HepG2 (cell line): Measurements from ENCODE around the gene UTP25. TPM values are rescaled to one million over a fixed set of nuclear protein-coding genes. Genes with fewer than 3 reads are reported as not detected.

ENCODE experiments used
- ATAC-seq: fragments of 200-7000 bp; cut with Tn5 transposase; 3 replicates; pipeline ENCODE4 v1.9.1; 2020; ENCODE audit warnings: mild to moderate bottlenecking, moderate library complexity
- BruUV-seq: library from RNA; stranded (reverse); fragments of 400-500 nt; replicated peaks from 2 replicates; lab custom pipeline; 2021; lab: Mats Ljungman, UMichigan
- CTCF ChIA-PET: fragments of 300-600 bp; formaldehyde crosslinking; extraction: SDS; loops from one replicate; lab custom pipeline; 2021; ENCODE audit warnings: low total read pairs, inconsistent platforms, low intra/inter-chr PET ratio; lab: Yijun Ruan, JAX
- POLR2A ChIA-PET: fragments of 350-600 bp; sonication (Branson Sonifier 250); formaldehyde crosslinking; loops from one replicate; lab custom pipeline; 2020; ENCODE audit warnings: antibody characterized with exemption, inconsistent platforms; lab: Yijun Ruan, JAX
- DNase-seq: peaks from one replicate; pipeline ENCODE4 v3.0.0-alpha.2; 2015; ENCODE audit warnings: low spot score
- FAIRE-seq: peaks from 3 replicates; lab custom pipeline; 2011; peaks lifted over from hg19 to GRCh38; lab: Jason Lieb, UNC
- H2AFZ ChIP-seq: one replicate; pipeline ENCODE4 v1.6.1; 2011; ENCODE audit warnings: low read length, inconsistent platforms
- H3K27ac ChIP-seq: fragments of 300-600 bp; 3 replicates; pipeline ENCODE4 v1.8.0; 2011; ENCODE audit warnings: mixed run types, mild to moderate bottlenecking, mixed read lengths, low read length, inconsistent platforms; ENCODE audit not compliant: insufficient read depth; ENCODE audit errors: extremely low read length
- H3K27me3 ChIP-seq, 2 experiments: fragments of 200-600 bp in 1 of 2; 2 replicates in 1 of 2; 3 replicates in 1 of 2; pipeline versions ENCODE4 v1.6.0 to v1.8.0; 2011; ENCODE audit warnings: low read length in 2 of 2, mild to moderate bottlenecking in 2 of 2, moderate library complexity in 2 of 2, inconsistent platforms in 1 of 2; ENCODE audit not compliant: insufficient read depth in 2 of 2, control insufficient read depth in 1 of 2
- H3K36me3 ChIP-seq, 2 experiments: fragments of 200-600 bp in 1 of 2; replicated peaks in 1 of 2; 2 replicates in 1 of 2; 3 replicates in 1 of 2; pipeline versions ENCODE4 v1.5.1 to v1.8.0; 2011; ENCODE audit warnings: low read length in 2 of 2, inconsistent platforms in 1 of 2; ENCODE audit not compliant: insufficient read depth in 2 of 2, control insufficient read depth in 1 of 2
- H3K4me1 ChIP-seq: 2 replicates; pipeline ENCODE4 v1.5.1; 2012; ENCODE audit warnings: low read length, inconsistent platforms; ENCODE audit not compliant: insufficient read depth
- H3K4me2 ChIP-seq: 2 replicates; pipeline ENCODE4 v1.6.0; 2011; ENCODE audit warnings: low read depth, low read length, inconsistent platforms
- H3K4me3 ChIP-seq, 3 experiments: fragments of 200-600 bp in 1 of 3; sonication (generic), shearing (Covaris generic) in 1 of 3; replicated peaks in 1 of 3; 2 replicates each; pipeline ENCODE4 v1.5.1; 2011 to 2016; ENCODE audit warnings: low read length in 3 of 3, inconsistent platforms in 2 of 3, low read depth in 2 of 3, mild to moderate bottlenecking in 2 of 3, control low read depth in 1 of 3, mixed read lengths in 1 of 3; ENCODE audit not compliant: insufficient read depth in 1 of 3
- H3K79me2 ChIP-seq: one replicate; pipeline ENCODE4 v1.6.1; 2011; ENCODE audit warnings: low read length, inconsistent platforms; ENCODE audit not compliant: insufficient read depth
- H3K9ac ChIP-seq: 2 replicates; pipeline ENCODE4 v1.6.0; 2011; ENCODE audit warnings: mild to moderate bottlenecking, low read depth, low read length, inconsistent platforms; ENCODE audit not compliant: insufficient read depth
- H3K9me3 ChIP-seq: 2 replicates; pipeline ENCODE4 v1.5.1; 2012; ENCODE audit warnings: mild to moderate bottlenecking, low read length
- H4K20me1 ChIP-seq: 2 replicates; pipeline ENCODE4 v1.6.0; 2011; ENCODE audit warnings: inconsistent platforms, mild to moderate bottlenecking, low read length, moderate library complexity; ENCODE audit not compliant: insufficient read depth
- HNRNPLL ChIP-seq: fragments of 200-400 bp; formaldehyde crosslinking; IDR thresholded peaks from 2 replicates; pipeline ENCODE4 v1.6.1; 2017; ENCODE audit warnings: mild to moderate bottlenecking, low read depth, low read length; ENCODE audit not compliant: poor library complexity, severe bottlenecking
- RORA ChIP-seq: sonication (generic); formaldehyde crosslinking; IDR thresholded peaks from 2 replicates; pipeline ENCODE4 v1.5.0; 2020; ENCODE audit warnings: mild to moderate bottlenecking, missing genetic modification reagents, moderate library complexity
- ZFP36L2 ChIP-seq: sonication (generic); formaldehyde crosslinking; IDR thresholded peaks from 2 replicates; pipeline ENCODE4 v1.4.0; 2020; ENCODE audit warnings: missing genetic modification reagents
- ZNF589 ChIP-seq: sonication (generic); formaldehyde crosslinking; conservative IDR thresholded peaks from 2 replicates; pipeline ENCODE4 v1.8.0; 2022; ENCODE audit warnings: mild to moderate bottlenecking, moderate library complexity, missing genetic modification reagents
- ZNF644 ChIP-seq: IDR thresholded peaks from 2 replicates; pipeline ENCODE4 v1.6.1; 2016; ENCODE audit warnings: low read depth
- WGBS: methylation state at CpG from one replicate; pipeline ENCODE4 v1.1.6; 2017; ENCODE audit warnings: low lambda C conversion rate; 5-methylcytosine and 5-hydroxymethylcytosine counted together
- in situ Hi-C: cut with HindIII; loops from 2 replicates; pipeline ENCODE4 v1.10.0; 2017; ENCODE audit warnings: low pct_unique_long_range_greater_than_20kb; ENCODE audit not compliant: extremely low pct_ligation_motif_present
- intact Hi-C: fragments of 100-400 bp; cut with micrococcal nuclease; formaldehyde crosslinking; loops from one replicate; pipeline ENCODE4 v1.10.0; 2022; ENCODE audit not compliant: unreplicated experiment
- polyA plus RNA-seq, 8 experiments: library from polyadenylated mRNA; depleted of rRNA in 3 of 8; stranded (reverse) in 7 of 8; unstranded in 1 of 8; fragments of >200 nt; fragmentation: Illumina TruSeq in 4 of 8; extraction: Trizol in 4 of 8; gene quantifications; 2 replicates each; pipeline versions ENCODE4 v1.2.1 to v1.2.3, GENCODE V29; 2011 to 2016; ENCODE audit warnings: low read depth in 4 of 8, missing spikeins in 1 of 8, mixed read lengths in 1 of 8; ENCODE audit not compliant: insufficient read depth in 1 of 8
- total RNA-seq, 5 experiments: library from RNA; depleted of rRNA; stranded (reverse); fragments of >200 nt; fragmentation: Illumina TruSeq; extraction: Trizol; gene quantifications; 2 replicates each; pipeline ENCODE4 v1.2.3, GENCODE V29; 2016; ENCODE audit warnings: low read depth in 1 of 5
- TF ChIP-seq, protein P1 (sequence below): sonication (generic); formaldehyde crosslinking; conservative IDR thresholded peaks from 2 replicates; pipeline ENCODE4 v1.8.0; 2022; ENCODE audit warnings: low read depth, missing genetic modification reagents
- TF ChIP-seq, protein P2 (sequence below): sonication (generic); formaldehyde crosslinking; IDR thresholded peaks from 2 replicates; pipeline ENCODE4 v1.4.0; 2020; ENCODE audit warnings: mild to moderate bottlenecking, missing genetic modification reagents

The UTP25 gene
- total and polyA plus RNA-seq, 2 of the 13 experiments (the other 11 are each of a cell fraction or from before 2014, with no cell fraction given): 4.8 to 5.7 TPM

DNA sequence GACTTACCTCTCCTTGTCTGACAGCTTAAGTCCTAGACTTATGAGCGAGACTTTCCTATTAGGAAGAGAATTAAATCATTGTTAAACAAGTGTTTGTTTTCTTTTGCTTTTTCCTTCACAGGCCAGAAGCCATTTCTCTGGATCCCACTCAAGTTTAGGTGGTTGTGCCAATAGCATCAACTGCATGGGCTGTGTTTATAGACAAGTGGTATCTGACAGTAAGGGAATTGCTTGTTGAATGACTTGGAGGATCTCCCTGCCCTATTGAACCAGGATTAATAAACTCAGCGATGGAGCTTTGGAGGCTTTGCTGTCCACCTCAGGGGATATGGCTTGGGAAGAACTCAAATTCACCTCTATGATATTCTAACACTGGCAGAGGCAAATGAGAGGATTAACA lies 43.7 kb downstream of the UTP25 start:
- H3K4me2 ChIP-seq: no peak overlapping the region
- in situ Hi-C loops (loop anchor here (25.0 kb wide), 1 partner anchor 441 kb away; no protein-coding TSS in a partner anchor), intact Hi-C loops (no loop called here)
- WGBS: 2% methylated on average over 2 of the region's 2 CpGs
- CTCF ChIA-PET: no interaction called here
- H3K27ac ChIP-seq: no peak overlapping the region
- no peak overlapping the region for H3K4me3 ChIP-seq
- BruUV-seq: no TSS peak
- ATAC-seq (no peak), FAIRE-seq (no peak), DNase-seq (no peak)
- H3K9ac ChIP-seq: no peak overlapping the region
- H3K9me3 ChIP-seq: no peaks in the 10 kb centered on the region
- H3K27me3 ChIP-seq: no peaks in the 10 kb centered on the region
- no peaks in the 10 kb centered on the region for H3K79me2 ChIP-seq
- TF ChIP-seq, protein P1, sequence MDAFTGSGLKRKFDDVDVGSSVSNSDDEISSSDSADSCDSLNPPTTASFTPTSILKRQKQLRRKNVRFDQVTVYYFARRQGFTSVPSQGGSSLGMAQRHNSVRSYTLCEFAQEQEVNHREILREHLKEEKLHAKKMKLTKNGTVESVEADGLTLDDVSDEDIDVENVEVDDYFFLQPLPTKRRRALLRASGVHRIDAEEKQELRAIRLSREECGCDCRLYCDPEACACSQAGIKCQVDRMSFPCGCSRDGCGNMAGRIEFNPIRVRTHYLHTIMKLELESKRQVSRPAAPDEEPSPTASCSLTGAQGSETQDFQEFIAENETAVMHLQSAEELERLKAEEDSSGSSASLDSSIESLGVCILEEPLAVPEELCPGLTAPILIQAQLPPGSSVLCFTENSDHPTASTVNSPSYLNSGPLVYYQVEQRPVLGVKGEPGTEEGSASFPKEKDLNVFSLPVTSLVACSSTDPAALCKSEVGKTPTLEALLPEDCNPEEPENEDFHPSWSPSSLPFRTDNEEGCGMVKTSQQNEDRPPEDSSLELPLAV: no peak
- TF ChIP-seq HNRNPLL (no peak), ZFP36L2 (CRISPR knock-in tag) (no peak), ZNF644 (CRISPR knock-in tag) (no peak), RORA (CRISPR knock-in tag) (no peak), ZNF589 (no peak)
- TF ChIP-seq, protein P2, sequence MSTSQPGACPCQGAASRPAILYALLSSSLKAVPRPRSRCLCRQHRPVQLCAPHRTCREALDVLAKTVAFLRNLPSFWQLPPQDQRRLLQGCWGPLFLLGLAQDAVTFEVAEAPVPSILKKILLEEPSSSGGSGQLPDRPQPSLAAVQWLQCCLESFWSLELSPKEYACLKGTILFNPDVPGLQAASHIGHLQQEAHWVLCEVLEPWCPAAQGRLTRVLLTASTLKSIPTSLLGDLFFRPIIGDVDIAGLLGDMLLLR (CRISPR knock-in tag): no peak
- H4K20me1 ChIP-seq: no peaks in the 10 kb centered on the region
- no peaks in the 10 kb centered on the region for H3K4me1 ChIP-seq
- H3K36me3 ChIP-seq: no peaks in the 10 kb centered on the region
- no peak overlapping the region for H2AFZ ChIP-seq
- POLR2A ChIA-PET: no interaction called here
